ENCODE data around the gene RRP36. TPM values are rescaled to one million over a fixed set of nuclear protein-coding genes. Genes with fewer than 3 reads are reported as not detected.

The RRP36 gene
- total RNA-seq, 1 experiment from 2014 or later, result 63.4 TPM

DNA sequence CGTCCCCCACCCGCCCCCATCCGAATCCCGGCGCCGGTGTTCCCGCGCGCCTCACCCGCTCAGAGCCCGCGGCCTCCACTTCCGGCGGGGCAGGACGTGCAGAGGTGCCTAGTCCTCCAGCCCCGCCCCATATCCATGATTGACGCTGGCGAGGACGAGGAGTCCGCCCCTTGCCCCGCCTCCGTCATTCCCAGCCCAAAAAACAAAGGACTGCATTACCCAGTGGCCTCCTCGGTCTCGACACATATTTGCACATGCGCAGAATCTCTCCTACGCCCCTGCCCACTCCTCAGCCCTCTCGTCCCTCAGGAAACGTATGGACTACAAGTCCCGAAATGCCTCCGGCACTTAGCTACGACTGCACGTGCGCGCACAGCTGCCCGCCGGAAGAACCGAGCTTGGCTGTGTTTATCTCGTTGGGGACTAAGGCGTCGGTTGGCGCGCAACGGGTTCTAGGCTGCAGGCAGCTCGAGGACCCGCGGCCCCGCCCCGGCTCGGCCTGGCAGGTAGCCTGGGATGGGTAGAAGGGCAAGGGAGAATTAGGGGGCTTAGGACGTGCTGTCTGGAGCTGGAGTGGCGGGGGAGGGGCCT is 7.5 kb upstream of the RRP36 start, which contains the start of the genes KLHDC3 and MEA1 (continued):
- no peak for TF ChIP-seq ZNF274 (IDR thresholded peaks at IDR 0.05; ENCODE audit: low read depth, low read length)
- TF ChIP-seq EZH2 (IDR thresholded peaks at IDR 0.05), result no peak
- TF ChIP-seq SIN3A (IDR thresholded peaks at IDR 0.05; ENCODE audit: low read depth), result no peak
- TF ChIP-seq CBX3 (IDR thresholded peaks at IDR 0.05; ENCODE audit: low read depth), result no peak
- TF ChIP-seq ZFX (IDR thresholded peaks at IDR 0.05), result peak; percentile 61; the same call in 1 of the 2 replicates
- TF ChIP-seq EZH2phosphoT487 (IDR thresholded peaks at IDR 0.05; ENCODE audit: borderline replicate concordance), result no peak
- TF ChIP-seq, protein P1, sequence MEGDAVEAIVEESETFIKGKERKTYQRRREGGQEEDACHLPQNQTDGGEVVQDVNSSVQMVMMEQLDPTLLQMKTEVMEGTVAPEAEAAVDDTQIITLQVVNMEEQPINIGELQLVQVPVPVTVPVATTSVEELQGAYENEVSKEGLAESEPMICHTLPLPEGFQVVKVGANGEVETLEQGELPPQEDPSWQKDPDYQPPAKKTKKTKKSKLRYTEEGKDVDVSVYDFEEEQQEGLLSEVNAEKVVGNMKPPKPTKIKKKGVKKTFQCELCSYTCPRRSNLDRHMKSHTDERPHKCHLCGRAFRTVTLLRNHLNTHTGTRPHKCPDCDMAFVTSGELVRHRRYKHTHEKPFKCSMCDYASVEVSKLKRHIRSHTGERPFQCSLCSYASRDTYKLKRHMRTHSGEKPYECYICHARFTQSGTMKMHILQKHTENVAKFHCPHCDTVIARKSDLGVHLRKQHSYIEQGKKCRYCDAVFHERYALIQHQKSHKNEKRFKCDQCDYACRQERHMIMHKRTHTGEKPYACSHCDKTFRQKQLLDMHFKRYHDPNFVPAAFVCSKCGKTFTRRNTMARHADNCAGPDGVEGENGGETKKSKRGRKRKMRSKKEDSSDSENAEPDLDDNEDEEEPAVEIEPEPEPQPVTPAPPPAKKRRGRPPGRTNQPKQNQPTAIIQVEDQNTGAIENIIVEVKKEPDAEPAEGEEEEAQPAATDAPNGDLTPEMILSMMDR (IDR thresholded peaks at IDR 0.05 in 2 of 3, conservative IDR thresholded peaks at IDR 0.05 in 1 of 3; ENCODE audit: borderline replicate concordance in 1 of 3, insufficient read depth in 1 of 3, low read depth in 2 of 3, low read length in 2 of 3), result no peak
- TF ChIP-seq JUND (IDR thresholded peaks at IDR 0.05), result no peak
- no peak for TF ChIP-seq CEBPB (IDR thresholded peaks at IDR 0.05; ENCODE audit: low read depth)
- TF ChIP-seq POLR2AphosphoS5 (IDR thresholded peaks at IDR 0.05; ENCODE audit: low read depth, low read length), result peak; percentile 86
- TF ChIP-seq TCF7L2 (IDR thresholded peaks at IDR 0.05; ENCODE audit: borderline replicate concordance, extremely low read depth, insufficient read depth, insufficient read length), result no peak
- TF ChIP-seq POLR2A (IDR thresholded peaks at IDR 0.05; ENCODE audit: borderline replicate concordance, extremely low read depth, insufficient read depth, insufficient read length), result peak; percentile 56
- no peak for TF ChIP-seq EGR1 (IDR thresholded peaks at IDR 0.05; ENCODE audit: low read depth)
- TF ChIP-seq RAD21 (IDR thresholded peaks at IDR 0.05; ENCODE audit: low read depth), result no peak
- TF ChIP-seq MAX (IDR thresholded peaks at IDR 0.05), result no peak
- TF ChIP-seq SP1 (IDR thresholded peaks at IDR 0.05; ENCODE audit: low read depth), result no peak
